ENCODE data around the gene GRHL1.

Gene GRHL1

DNA sequence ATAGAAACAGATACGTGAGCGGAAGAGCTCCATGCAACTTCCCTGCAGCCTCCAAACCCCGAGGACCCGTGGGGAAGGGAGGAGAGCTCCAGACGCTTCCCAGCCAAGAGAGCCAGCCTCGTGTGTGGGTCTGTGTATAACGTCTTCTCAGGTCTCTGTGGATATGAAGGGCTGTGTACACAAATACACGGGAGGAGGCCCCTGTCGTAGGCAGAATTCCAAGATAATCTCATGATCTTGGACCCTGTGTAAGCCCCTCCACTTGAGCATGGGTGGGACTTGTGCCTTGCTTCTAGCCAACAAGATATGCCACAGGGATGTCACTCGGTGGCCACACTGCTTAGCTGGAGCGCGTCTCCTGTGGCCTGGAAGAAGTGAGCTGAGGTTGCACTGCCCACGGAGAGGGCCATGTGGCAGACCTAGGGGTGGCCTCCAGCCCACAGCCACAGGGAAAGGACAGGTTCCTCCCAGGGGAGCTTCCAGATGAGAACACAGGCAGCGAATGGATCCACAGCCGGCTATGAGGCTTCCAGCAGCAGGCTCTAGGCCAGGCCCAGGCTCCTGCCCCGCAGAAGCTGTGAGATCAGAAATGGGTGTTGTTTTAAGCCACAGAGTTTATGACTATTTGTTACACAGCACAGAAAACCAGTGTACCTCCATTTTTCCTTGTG, 76.3 kb downstream of the GRHL1 start (continued):
- TF ChIP-seq, protein P1, sequence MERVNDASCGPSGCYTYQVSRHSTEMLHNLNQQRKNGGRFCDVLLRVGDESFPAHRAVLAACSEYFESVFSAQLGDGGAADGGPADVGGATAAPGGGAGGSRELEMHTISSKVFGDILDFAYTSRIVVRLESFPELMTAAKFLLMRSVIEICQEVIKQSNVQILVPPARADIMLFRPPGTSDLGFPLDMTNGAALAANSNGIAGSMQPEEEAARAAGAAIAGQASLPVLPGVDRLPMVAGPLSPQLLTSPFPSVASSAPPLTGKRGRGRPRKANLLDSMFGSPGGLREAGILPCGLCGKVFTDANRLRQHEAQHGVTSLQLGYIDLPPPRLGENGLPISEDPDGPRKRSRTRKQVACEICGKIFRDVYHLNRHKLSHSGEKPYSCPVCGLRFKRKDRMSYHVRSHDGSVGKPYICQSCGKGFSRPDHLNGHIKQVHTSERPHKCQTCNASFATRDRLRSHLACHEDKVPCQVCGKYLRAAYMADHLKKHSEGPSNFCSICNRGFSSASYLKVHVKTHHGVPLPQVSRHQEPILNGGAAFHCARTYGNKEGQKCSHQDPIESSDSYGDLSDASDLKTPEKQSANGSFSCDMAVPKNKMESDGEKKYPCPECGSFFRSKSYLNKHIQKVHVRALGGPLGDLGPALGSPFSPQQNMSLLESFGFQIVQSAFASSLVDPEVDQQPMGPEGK (tag by site-specific recombination; IDR thresholded peaks at IDR 0.05), result no peak
- TF ChIP-seq ZNF132 (tag by site-specific recombination; IDR thresholded peaks at IDR 0.05; ENCODE audit: borderline replicate concordance) (no peak), ZBTB1 (tag by site-specific recombination; IDR thresholded peaks at IDR 0.05) (no peak), ZNF112 (tag by site-specific recombination; IDR thresholded peaks at IDR 0.05) (no peak), ZNF837 (tag by site-specific recombination; IDR thresholded peaks at IDR 0.05) (no peak), ZNF10 (tag by site-specific recombination; IDR thresholded peaks at IDR 0.05) (no peak), ZNF830 (tag by site-specific recombination; IDR thresholded peaks at IDR 0.05; ENCODE audit: low read depth) (no peak), ZNF133 (tag by site-specific recombination; IDR thresholded peaks at IDR 0.05) (no peak)
- TF ChIP-seq, protein P2, sequence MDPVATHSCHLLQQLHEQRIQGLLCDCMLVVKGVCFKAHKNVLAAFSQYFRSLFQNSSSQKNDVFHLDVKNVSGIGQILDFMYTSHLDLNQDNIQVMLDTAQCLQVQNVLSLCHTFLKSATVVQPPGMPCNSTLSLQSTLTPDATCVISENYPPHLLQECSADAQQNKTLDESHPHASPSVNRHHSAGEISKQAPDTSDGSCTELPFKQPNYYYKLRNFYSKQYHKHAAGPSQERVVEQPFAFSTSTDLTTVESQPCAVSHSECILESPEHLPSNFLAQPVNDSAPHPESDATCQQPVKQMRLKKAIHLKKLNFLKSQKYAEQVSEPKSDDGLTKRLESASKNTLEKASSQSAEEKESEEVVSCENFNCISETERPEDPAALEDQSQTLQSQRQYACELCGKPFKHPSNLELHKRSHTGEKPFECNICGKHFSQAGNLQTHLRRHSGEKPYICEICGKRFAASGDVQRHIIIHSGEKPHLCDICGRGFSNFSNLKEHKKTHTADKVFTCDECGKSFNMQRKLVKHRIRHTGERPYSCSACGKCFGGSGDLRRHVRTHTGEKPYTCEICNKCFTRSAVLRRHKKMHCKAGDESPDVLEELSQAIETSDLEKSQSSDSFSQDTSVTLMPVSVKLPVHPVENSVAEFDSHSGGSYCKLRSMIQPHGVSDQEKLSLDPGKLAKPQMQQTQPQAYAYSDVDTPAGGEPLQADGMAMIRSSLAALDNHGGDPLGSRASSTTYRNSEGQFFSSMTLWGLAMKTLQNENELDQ (tag by site-specific recombination; IDR thresholded peaks at IDR 0.05; ENCODE audit: low read depth), result no peak

DNA sequence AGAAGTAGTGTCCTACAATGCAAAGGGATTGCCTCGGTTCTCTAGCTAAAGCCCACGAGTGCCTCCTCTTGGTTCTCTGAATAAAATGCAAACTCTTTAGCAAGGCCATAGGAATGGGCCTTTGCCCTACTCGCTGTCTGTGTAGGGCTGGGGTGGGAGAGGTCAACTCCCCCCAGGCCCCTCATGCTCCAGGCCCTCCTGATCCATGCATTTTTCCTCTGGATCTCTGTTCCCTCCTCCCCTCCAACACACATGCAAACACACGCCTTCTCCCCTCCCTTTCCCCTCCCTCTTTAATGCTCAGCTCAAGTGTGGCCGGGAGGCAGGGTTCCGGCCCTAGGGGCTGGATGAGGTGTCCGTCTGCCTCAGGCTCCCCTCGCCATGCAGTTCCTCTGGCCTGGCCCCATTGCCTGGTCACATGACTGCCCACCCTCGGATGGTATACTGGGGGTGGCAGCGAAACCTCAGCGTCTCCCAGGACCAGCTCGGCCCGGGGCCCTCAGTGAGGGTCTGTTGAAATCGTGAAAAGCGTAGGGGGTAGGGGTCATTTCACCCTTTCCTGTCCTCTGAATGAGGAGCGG, 77.0 kb downstream of the GRHL1 start:
- Histone ChIP-seq H3K4me1 (ENCODE audit: control insufficient read depth, insufficient read depth, low read length) (no peaks in the 10 kb centered on the region), H3K36me3 (ENCODE audit: control insufficient read depth in 2 of 2, insufficient read depth in 1 of 2, low read length in 2 of 2) (no peaks in the 10 kb centered on the region), H3K4me3 (ENCODE audit: low read depth, low read length) (no peak overlapping the region), H3K9me3 (ENCODE audit: control insufficient read depth, insufficient read depth, low read depth, low read length) (no peaks in the 10 kb centered on the region), H3K27ac (ENCODE audit: extremely low read depth, low read depth, low read length) (no peak overlapping the region)
- ChIA-PET CTCF (interaction anchor here (0.7 to 2.3 kb wide), 5 partner anchors 44 to 738 kb away, joined by 3 to 10 read pairs (median 4); no protein-coding TSS in a partner anchor), POLR2A (interaction anchor here (1.2 kb wide), 1 partner anchor 185 kb away, joined by 4 read pairs; the partner anchor contains the start of gene TAF1B)
- TF ChIP-seq SCRT2 (tag by site-specific recombination; IDR thresholded peaks at IDR 0.05) (no peak), ZNF670 (tag by site-specific recombination; IDR thresholded peaks at IDR 0.05; ENCODE audit: low read depth) (no peak), ZNF112 (tag by site-specific recombination; IDR thresholded peaks at IDR 0.05) (no peak), ZNF121 (tag by site-specific recombination; IDR thresholded peaks at IDR 0.05) (no peak), ZNF624 (tag by site-specific recombination; IDR thresholded peaks at IDR 0.05) (no peak), ZSCAN5A (tag by site-specific recombination; IDR thresholded peaks at IDR 0.05) (no peak), KLF17 (tag by site-specific recombination; IDR thresholded peaks at IDR 0.05) (no peak)
